Activated CD4-positive, alpha-beta T cell treated with anti-CD3 and anti-CD28 coated beads, Interleukin-10, Interleukin-2, amounts not matched to agents 100 ng/mL and 50 ng/mL, durations not matched to agents 16 hours and 8 hours (primary cell): ENCODE results near the gene CAPN7.

Experiments used
- DNase-seq: peaks from one replicate; pipeline ENCODE4 v3.0.0-alpha.2; 2020

The CAPN7 gene

GRCh38 chr3:15301761-15302160 lies 95.7 kb downstream of the CAPN7 start:
- no peak for DNase-seq
